ENCODE data around the gene ZC3H6. TPM values are rescaled to one million over a fixed set of nuclear protein-coding genes. Genes with fewer than 3 reads are reported as not detected.

Gene ZC3H6
- total and polyA plus RNA-seq, 4 donors = 8.8 to 17.6 (median 11.9) TPM

GRCh38 chr2:112296407-112296806 lies 21.0 kb downstream of the ZC3H6 start:
- WGBS (ENCODE audit: insufficient coverage) = no CpG with 5 or more reads among the region's 2 CpGs
- DNase-seq (ENCODE audit: low read depth in 4 of 6, low spot score in 6 of 6) = no peak
- no peaks in the 10 kb centered on the region for H3K4me1 ChIP-seq (ENCODE audit: control insufficient read depth, insufficient read depth, low read length)

GRCh38 chr2:112301171-112301584 lies 25.8 kb downstream of the ZC3H6 start:
- Histone ChIP-seq H3K4me3 (ENCODE audit: low read depth, low read length) (no peak overlapping the region), H3K27me3 (ENCODE audit: control insufficient read depth, insufficient read depth, low read length) (no peaks in the 10 kb centered on the region), H3K9me3 (ENCODE audit: control insufficient read depth, insufficient read depth, low read length) (no peaks in the 10 kb centered on the region), H3K36me3 (ENCODE audit: control insufficient read depth, insufficient read depth, low read length) (no peaks in the 10 kb centered on the region), H3K27ac (ENCODE audit: low read depth, low read length) (no peak overlapping the region), H3K4me1 (ENCODE audit: control insufficient read depth, insufficient read depth, low read length) (no peaks in the 10 kb centered on the region)
- DNase-seq (ENCODE audit: low read depth in 4 of 6, low spot score in 6 of 6) = no peak

More at GRCh38 chr2:112296407-112296806, 21.0 kb downstream of the ZC3H6 start:
- no peaks in the 10 kb centered on the region for H3K36me3 ChIP-seq (ENCODE audit: control insufficient read depth, insufficient read depth, low read length)
- no peaks in the 10 kb centered on the region for H3K27me3 ChIP-seq (ENCODE audit: control insufficient read depth, insufficient read depth, low read length)
- H3K27ac ChIP-seq (ENCODE audit: low read depth, low read length) = no peak overlapping the region
- no peaks in the 10 kb centered on the region for H3K9me3 ChIP-seq (ENCODE audit: control insufficient read depth, insufficient read depth, low read length)
- H3K4me3 ChIP-seq (ENCODE audit: low read depth, low read length) = no peak overlapping the region

GRCh38 chr2:112301973-112302372 lies 26.6 kb downstream of the ZC3H6 start:
- H3K4me1 ChIP-seq (ENCODE audit: control insufficient read depth, insufficient read depth, low read length) = no peaks in the 10 kb centered on the region
- H3K4me3 ChIP-seq (ENCODE audit: low read depth, low read length) = no peak overlapping the region
- H3K36me3 ChIP-seq (ENCODE audit: control insufficient read depth, insufficient read depth, low read length) = no peaks in the 10 kb centered on the region
- H3K27me3 ChIP-seq (ENCODE audit: control insufficient read depth, insufficient read depth, low read length) = no peaks in the 10 kb centered on the region
- H3K27ac ChIP-seq (ENCODE audit: low read depth, low read length) = no peak overlapping the region
- no peak for DNase-seq (ENCODE audit: low read depth in 4 of 6, low spot score in 6 of 6)
- no peaks in the 10 kb centered on the region for H3K9me3 ChIP-seq (ENCODE audit: control insufficient read depth, insufficient read depth, low read length)

GRCh38 chr2:112304298-112304941 lies 29.0 kb downstream of the ZC3H6 start:
- no peak for DNase-seq (ENCODE audit: low read depth in 4 of 6, low spot score in 6 of 6)
- no peaks in the 10 kb centered on the region for H3K9me3 ChIP-seq (ENCODE audit: control insufficient read depth, insufficient read depth, low read length)
- no peaks in the 10 kb centered on the region for H3K4me1 ChIP-seq (ENCODE audit: control insufficient read depth, insufficient read depth, low read length)
- no peak overlapping the region for H3K27ac ChIP-seq (ENCODE audit: low read depth, low read length)
- WGBS (ENCODE audit: insufficient coverage) = no CpG with 5 or more reads among the region's 2 CpGs
- H3K4me3 ChIP-seq (ENCODE audit: low read depth, low read length) = no peak overlapping the region
- no peaks in the 10 kb centered on the region for H3K27me3 ChIP-seq (ENCODE audit: control insufficient read depth, insufficient read depth, low read length)
- no peaks in the 10 kb centered on the region for H3K36me3 ChIP-seq (ENCODE audit: control insufficient read depth, insufficient read depth, low read length)

- no peak overlapping the region for H3K4me3 ChIP-seq (ENCODE audit: low read depth, low read length)
- H3K27ac ChIP-seq (ENCODE audit: low read depth, low read length) = no peak overlapping the region
- H3K27me3 ChIP-seq (ENCODE audit: control insufficient read depth, insufficient read depth, low read length) = no peaks in the 10 kb centered on the region
- H3K4me1 ChIP-seq (ENCODE audit: control insufficient read depth, insufficient read depth, low read length) = no peaks in the 10 kb centered on the region
- no peaks in the 10 kb centered on the region for H3K9me3 ChIP-seq (ENCODE audit: control insufficient read depth, insufficient read depth, low read length)
- H3K36me3 ChIP-seq (ENCODE audit: control insufficient read depth, insufficient read depth, low read length) = no peaks in the 10 kb centered on the region
- DNase-seq (ENCODE audit: low read depth in 4 of 6, low spot score in 6 of 6) = no peak
- no CpG with 5 or more reads among the region's 1 CpG for WGBS (ENCODE audit: insufficient coverage)
Measured at GRCh38 chr2:112305132-112305531, 29.7 kb downstream of the ZC3H6 start.

GRCh38 chr2:112310906-112311305 lies 35.5 kb downstream of the ZC3H6 start:
- H3K4me3 ChIP-seq (ENCODE audit: low read depth, low read length) = no peak overlapping the region
- H3K36me3 ChIP-seq (ENCODE audit: control insufficient read depth, insufficient read depth, low read length) = no peaks in the 10 kb centered on the region
- H3K27ac ChIP-seq (ENCODE audit: low read depth, low read length) = no peak overlapping the region
- no peak for DNase-seq (ENCODE audit: low read depth in 4 of 6, low spot score in 6 of 6)
- no peaks in the 10 kb centered on the region for H3K4me1 ChIP-seq (ENCODE audit: control insufficient read depth, insufficient read depth, low read length)
- H3K27me3 ChIP-seq (ENCODE audit: control insufficient read depth, insufficient read depth, low read length) = no peaks in the 10 kb centered on the region
- no peaks in the 10 kb centered on the region for H3K9me3 ChIP-seq (ENCODE audit: control insufficient read depth, insufficient read depth, low read length)

GRCh38 chr2:112311932-112312331 lies 36.5 kb downstream of the ZC3H6 start:
- Histone ChIP-seq H3K9me3 (ENCODE audit: control insufficient read depth, insufficient read depth, low read length) (no peaks in the 10 kb centered on the region), H3K27ac (ENCODE audit: low read depth, low read length) (no peak overlapping the region), H3K4me3 (ENCODE audit: low read depth, low read length) (no peak overlapping the region), H3K4me1 (ENCODE audit: control insufficient read depth, insufficient read depth, low read length) (no peaks in the 10 kb centered on the region), H3K27me3 (ENCODE audit: control insufficient read depth, insufficient read depth, low read length) (no peaks in the 10 kb centered on the region), H3K36me3 (ENCODE audit: control insufficient read depth, insufficient read depth, low read length) (no peaks in the 10 kb centered on the region)
- no peak for DNase-seq (ENCODE audit: low read depth in 4 of 6, low spot score in 6 of 6)

- Histone ChIP-seq H3K27ac (ENCODE audit: low read depth, low read length) (no peak overlapping the region), H3K36me3 (ENCODE audit: control insufficient read depth, insufficient read depth, low read length) (no peaks in the 10 kb centered on the region), H3K4me3 (ENCODE audit: low read depth, low read length) (no peak overlapping the region), H3K9me3 (ENCODE audit: control insufficient read depth, insufficient read depth, low read length) (no peaks in the 10 kb centered on the region), H3K27me3 (ENCODE audit: control insufficient read depth, insufficient read depth, low read length) (no peaks in the 10 kb centered on the region), H3K4me1 (ENCODE audit: control insufficient read depth, insufficient read depth, low read length) (no peaks in the 10 kb centered on the region)
- no CpG with 5 or more reads among the region's 2 CpGs for WGBS (ENCODE audit: insufficient coverage)
- DNase-seq (ENCODE audit: low read depth in 4 of 6, low spot score in 6 of 6) = no peak
Measured at GRCh38 chr2:112312821-112313220, 37.4 kb downstream of the ZC3H6 start.

GRCh38 chr2:112314856-112315255 lies 39.5 kb downstream of the ZC3H6 start:
- H3K4me1 ChIP-seq (ENCODE audit: control insufficient read depth, insufficient read depth, low read length) = no peaks in the 10 kb centered on the region
- H3K4me3 ChIP-seq (ENCODE audit: low read depth, low read length) = no peak overlapping the region
- no CpG with 5 or more reads among the region's 1 CpG for WGBS (ENCODE audit: insufficient coverage)
- no peaks in the 10 kb centered on the region for H3K27me3 ChIP-seq (ENCODE audit: control insufficient read depth, insufficient read depth, low read length)
- H3K27ac ChIP-seq (ENCODE audit: low read depth, low read length) = no peak overlapping the region
- no peaks in the 10 kb centered on the region for H3K36me3 ChIP-seq (ENCODE audit: control insufficient read depth, insufficient read depth, low read length)
- H3K9me3 ChIP-seq (ENCODE audit: control insufficient read depth, insufficient read depth, low read length) = no peaks in the 10 kb centered on the region
- no peak for DNase-seq (ENCODE audit: low read depth in 4 of 6, low spot score in 6 of 6)

GRCh38 chr2:112317303-112318158 lies 42.1 kb downstream of the ZC3H6 start:
- peaks cover 3% of the 10 kb centered on the region for H3K36me3 ChIP-seq (ENCODE audit: control insufficient read depth, insufficient read depth, low read length)
- DNase-seq (ENCODE audit: low read depth in 4 of 6, low spot score in 6 of 6) = no peak
- H3K27ac ChIP-seq (ENCODE audit: low read depth, low read length) = no peak overlapping the region
- no peaks in the 10 kb centered on the region for H3K27me3 ChIP-seq (ENCODE audit: control insufficient read depth, insufficient read depth, low read length)
- WGBS (ENCODE audit: insufficient coverage) = 100% methylated on average over 1 of the region's 5 CpGs
- no peaks in the 10 kb centered on the region for H3K4me1 ChIP-seq (ENCODE audit: control insufficient read depth, insufficient read depth, low read length)
- H3K9me3 ChIP-seq (ENCODE audit: control insufficient read depth, insufficient read depth, low read length) = no peaks in the 10 kb centered on the region
- H3K4me3 ChIP-seq (ENCODE audit: low read depth, low read length) = no peak overlapping the region

Data from spinal cord (tissue), 10 donors.